SIG-M5 (cell line): ENCODE results near the gene HAGH.

Source experiments
- DNase-seq: peaks from one replicate; lab custom pipeline; 2025; lab: John Stamatoyannopoulos, UW

The HAGH gene

GRCh38 chr16:1773703-1774447 is 52.8 kb downstream of the HAGH start:
- no peak for DNase-seq

GRCh38 chr16:1772908-1773702 is 53.5 kb downstream of the HAGH start, which contains the start of gene MRPS34:
Gene MRPS34 (minus strand): TSS chr16:1773134. CDS start chr16:1773119, 15 bp downstream.
- DNase-seq, result no peak

- DNase-seq, result no peak
These were observed 54.2 kb downstream of the HAGH start, which contains the start of gene EME2 for GRCh38 chr16:1772362-1772907. Gene EME2 (plus strand): TSS chr16:1772810. CDS start chr16:1773228, 418 bp downstream.

- no peak for DNase-seq
These were observed 54.7 kb downstream of the HAGH start for GRCh38 chr16:1771864-1772361.

GRCh38 chr16:1771188-1771863 is 55.3 kb downstream of the HAGH start, which contains the start of gene NME3:
Gene NME3 (minus strand): TSS chr16:1771543. CDS start chr16:1771534, 9 bp downstream.
- no peak for DNase-seq

GRCh38 chr16:1770328-1771187 is 56.1 kb downstream of the HAGH start:
- no peak for DNase-seq

- DNase-seq, result no peak
These were observed 57.0 kb downstream of the HAGH start for GRCh38 chr16:1769402-1770300.

- no peak for DNase-seq
These were observed 57.7 kb downstream of the HAGH start for GRCh38 chr16:1768767-1769401.

GRCh38 chr16:1768061-1768766 is 58.4 kb downstream of the HAGH start:
- no peak for DNase-seq

GRCh38 chr16:1767116-1767994 is 59.3 kb downstream of the HAGH start:
- DNase-seq, result no peak

GRCh38 chr16:1766701-1767100 is 59.9 kb downstream of the HAGH start:
- DNase-seq, result no peak

- no peak for DNase-seq
These were observed 60.4 kb downstream of the HAGH start for GRCh38 chr16:1766231-1766630.

GRCh38 chr16:1765826-1766225 is 60.8 kb downstream of the HAGH start:
- DNase-seq, result no peak

GRCh38 chr16:1764971-1765370 is 61.7 kb downstream of the HAGH start:
- DNase-seq, result no peak

GRCh38 chr16:1763521-1764511 is 62.8 kb downstream of the HAGH start:
- DNase-seq, result no peak

GRCh38 chr16:1762879-1763520 is 63.6 kb downstream of the HAGH start:
- DNase-seq, result no peak
